Measurements from ENCODE around the gene ADAM12.
A peak's percentile ranks its signal among the peaks of the same experiment; 100 is the strongest.
"Not testable (repeated sequence)": the region's sequence is repeated elsewhere in the genome, so short reads cannot be mapped to it uniquely, and the experiment has no call there.

The ADAM12 gene

DNA sequence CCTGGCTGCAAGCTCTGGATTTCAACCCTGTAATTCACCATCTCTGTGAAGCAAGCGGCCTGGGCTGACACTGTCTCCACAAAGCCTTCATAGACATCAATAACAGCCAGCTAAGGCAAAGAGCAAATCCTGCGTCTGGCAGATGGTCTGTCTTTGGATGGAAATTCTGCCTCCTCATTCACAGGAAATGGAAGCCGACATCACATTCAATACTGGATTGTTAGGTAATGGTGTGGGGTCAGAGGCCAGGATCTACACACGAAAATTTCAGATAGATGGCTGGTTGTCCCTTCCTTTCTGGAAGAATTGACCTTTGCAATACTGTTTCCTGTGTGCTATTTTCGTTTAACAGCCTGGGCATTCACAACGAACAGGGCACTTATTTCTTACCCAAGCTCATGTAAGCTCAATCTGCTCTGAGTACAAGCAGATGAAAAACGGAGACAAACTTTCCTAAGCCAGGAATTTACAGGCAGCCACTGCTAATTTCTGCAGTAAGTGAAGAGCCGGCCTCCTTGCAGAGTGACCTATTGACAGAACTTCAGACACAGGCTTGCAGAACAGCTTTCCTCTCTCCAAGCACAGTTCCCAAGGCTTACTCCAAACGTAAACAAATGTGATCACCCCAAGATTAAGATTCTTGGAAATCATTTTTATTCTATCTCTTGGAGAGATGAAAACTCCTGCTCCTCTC lies 3.1 kb upstream of the ADAM12 start:
- TF ChIP-seq, protein P1, sequence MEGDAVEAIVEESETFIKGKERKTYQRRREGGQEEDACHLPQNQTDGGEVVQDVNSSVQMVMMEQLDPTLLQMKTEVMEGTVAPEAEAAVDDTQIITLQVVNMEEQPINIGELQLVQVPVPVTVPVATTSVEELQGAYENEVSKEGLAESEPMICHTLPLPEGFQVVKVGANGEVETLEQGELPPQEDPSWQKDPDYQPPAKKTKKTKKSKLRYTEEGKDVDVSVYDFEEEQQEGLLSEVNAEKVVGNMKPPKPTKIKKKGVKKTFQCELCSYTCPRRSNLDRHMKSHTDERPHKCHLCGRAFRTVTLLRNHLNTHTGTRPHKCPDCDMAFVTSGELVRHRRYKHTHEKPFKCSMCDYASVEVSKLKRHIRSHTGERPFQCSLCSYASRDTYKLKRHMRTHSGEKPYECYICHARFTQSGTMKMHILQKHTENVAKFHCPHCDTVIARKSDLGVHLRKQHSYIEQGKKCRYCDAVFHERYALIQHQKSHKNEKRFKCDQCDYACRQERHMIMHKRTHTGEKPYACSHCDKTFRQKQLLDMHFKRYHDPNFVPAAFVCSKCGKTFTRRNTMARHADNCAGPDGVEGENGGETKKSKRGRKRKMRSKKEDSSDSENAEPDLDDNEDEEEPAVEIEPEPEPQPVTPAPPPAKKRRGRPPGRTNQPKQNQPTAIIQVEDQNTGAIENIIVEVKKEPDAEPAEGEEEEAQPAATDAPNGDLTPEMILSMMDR (IDR thresholded peaks at IDR 0.05; ENCODE audit: control insufficient read depth, insufficient read depth, low read depth, low read length, missing control alignments), result no peak
- H3K4me3 ChIP-seq (ENCODE audit: control insufficient read depth, low read depth, low read length), result no peak overlapping the region
- no peak for DNase-seq (ENCODE audit: low read depth)

GRCh38 chr10:126390324-126390723 lies 2.0 kb upstream of the ADAM12 start:
- DNase-seq (ENCODE audit: low read depth), result no peak
- H3K4me3 ChIP-seq (ENCODE audit: control insufficient read depth, low read depth, low read length), result no peak overlapping the region
- TF ChIP-seq, protein P1 (IDR thresholded peaks at IDR 0.05; ENCODE audit: control insufficient read depth, insufficient read depth, low read depth, low read length, missing control alignments), result no peak

- peak overlapping the region; percentile 80 for H3K4me3 ChIP-seq (ENCODE audit: control insufficient read depth, low read depth, low read length)
Measured at GRCh38 chr10:126387041-126387921, 996 bp downstream of the ADAM12 start.

GRCh38 chr10:126384269-126384873 lies 3.9 kb downstream of the ADAM12 start:
- no peak overlapping the region for H3K4me3 ChIP-seq (ENCODE audit: control insufficient read depth, low read depth, low read length)
- peak; percentile 80 for DNase-seq (ENCODE audit: low read depth)

More at GRCh38 chr10:126387041-126387921, 996 bp downstream of the ADAM12 start:
- TF ChIP-seq, protein P1 (IDR thresholded peaks at IDR 0.05; ENCODE audit: control insufficient read depth, insufficient read depth, low read depth, low read length, missing control alignments), result peak; percentile 87
- DNase-seq (ENCODE audit: low read depth), result peak; percentile 50

GRCh38 chr10:126380352-126381076 lies 7.8 kb downstream of the ADAM12 start:
- no peak overlapping the region for H3K4me3 ChIP-seq (ENCODE audit: control insufficient read depth, low read depth, low read length)
- TF ChIP-seq, protein P1 (IDR thresholded peaks at IDR 0.05; ENCODE audit: control insufficient read depth, insufficient read depth, low read depth, low read length, missing control alignments), result no peak
- no peak for DNase-seq (ENCODE audit: low read depth)

More at GRCh38 chr10:126384269-126384873, 3.9 kb downstream of the ADAM12 start:
- TF ChIP-seq, protein P1 (IDR thresholded peaks at IDR 0.05; ENCODE audit: control insufficient read depth, insufficient read depth, low read depth, low read length, missing control alignments), result no peak

- H3K4me3 ChIP-seq (ENCODE audit: control insufficient read depth, low read depth, low read length); DNase-seq (ENCODE audit: low read depth): not testable (repeated sequence)
Measured at GRCh38 chr10:126379166-126379565, 9.1 kb downstream of the ADAM12 start.
